ENCODE results near the gene ASGR2. TPM values are rescaled to one million over a fixed set of nuclear protein-coding genes. Genes with fewer than 3 reads are reported as not detected.
"Not testable (repeated sequence)": the region's sequence is repeated elsewhere in the genome, so short reads cannot be mapped to it uniquely, and the experiment has no call there.

Gene ASGR2
- total and polyA plus RNA-seq, 2 of the 13 experiments (the other 11 are each of a cell fraction or from before 2014, with no cell fraction given) = 320 to 754 TPM

DNA sequence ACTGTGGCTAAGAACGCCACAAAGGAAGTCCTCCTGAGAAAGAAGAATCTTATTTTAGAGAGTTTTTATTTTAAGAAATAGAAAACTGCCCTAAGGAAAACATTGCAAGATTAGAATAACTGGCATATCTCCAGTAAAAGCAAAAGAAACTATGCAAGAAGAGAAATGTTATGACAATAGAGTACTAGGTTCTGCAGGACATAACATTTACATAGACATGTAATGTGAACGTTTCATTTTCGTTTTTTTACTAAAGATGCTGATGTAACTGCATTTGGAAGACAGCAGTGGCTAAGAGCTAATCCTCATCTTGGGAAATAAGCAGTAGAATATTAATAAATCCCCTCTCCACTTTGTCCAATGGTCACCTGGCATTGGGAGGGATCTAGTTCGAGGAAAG lies 7.8 kb upstream of the ASGR2 start:
- Histone ChIP-seq H3K79me2 (ENCODE audit: insufficient read depth, low read length) (no peaks in the 10 kb centered on the region), H3K4me2 (ENCODE audit: low read depth, low read length) (no peak overlapping the region), H3K9ac (ENCODE audit: insufficient read depth, low read depth, low read length) (no peak overlapping the region), H3K4me1 (ENCODE audit: insufficient read depth, low read length) (peaks cover 39% of the 10 kb centered on the region), H4K20me1 (ENCODE audit: insufficient read depth, low read length) (no peaks in the 10 kb centered on the region), H3K4me3 (replicated peaks in 1 of 3; ENCODE audit: insufficient read depth in 1 of 3, low read depth in 2 of 3, low read length in 3 of 3) (no peak overlapping the region), H3K36me3 (replicated peaks in 1 of 2; ENCODE audit: control insufficient read depth in 1 of 2, insufficient read depth in 2 of 2, low read length in 2 of 2) (no peaks in the 10 kb centered on the region), H3K27me3 (ENCODE audit: control insufficient read depth in 1 of 2, insufficient read depth in 2 of 2, low read length in 2 of 2) (no peaks in the 10 kb centered on the region), H3K27ac (ENCODE audit: extremely low read length, insufficient read depth, low read length) (no peak overlapping the region), H3K9me3 (ENCODE audit: low read length) (no peaks in the 10 kb centered on the region), H2AFZ (ENCODE audit: low read length) (no peak overlapping the region)
- TF ChIP-seq ZSCAN12 (CRISPR knock-in tag; IDR thresholded peaks at IDR 0.05) = no peak
- TF ChIP-seq CREM (IDR thresholded peaks at IDR 0.05) = no peak
- no peak for TF ChIP-seq CREM (CRISPR knock-in tag; IDR thresholded peaks at IDR 0.05)
- no peak for TF ChIP-seq RORA (CRISPR knock-in tag; IDR thresholded peaks at IDR 0.05)
- TF ChIP-seq TGIF2 (CRISPR knock-in tag; IDR thresholded peaks at IDR 0.05) = no peak
- no peak for TF ChIP-seq ZNF335 (CRISPR knock-in tag; IDR thresholded peaks at IDR 0.05)
- TF ChIP-seq DBP (CRISPR knock-in tag; IDR thresholded peaks at IDR 0.05; ENCODE audit: not compliant biosample characterization) = no peak
- no peak for TF ChIP-seq ZNF207 (IDR thresholded peaks at IDR 0.05; ENCODE audit: borderline replicate concordance)
- TF ChIP-seq TRIM24 (CRISPR knock-in tag; IDR thresholded peaks at IDR 0.05) = no peak
- TF ChIP-seq TEAD3 (CRISPR knock-in tag; optimal IDR thresholded peaks at IDR 0.05; ENCODE audit: borderline replicate concordance) = no peak
- TF ChIP-seq GLMP (CRISPR knock-in tag; IDR thresholded peaks at IDR 0.05; ENCODE audit: borderline replicate concordance) = no peak
- FAIRE-seq (no peak), ATAC-seq (no peak), DNase-seq (ENCODE audit: low spot score) (no peak)
- in situ Hi-C loops (cut with HindIII; ENCODE audit: extremely low pct_ligation_motif_present, low pct_unique_long_range_greater_than_20kb) (no loop called here), intact Hi-C loops (cut with micrococcal nuclease; ENCODE audit: unreplicated experiment) (no loop called here)
- CTCF ChIA-PET (ENCODE audit: low intra/inter-chr PET ratio, low total read pairs) = no interaction called here
- BruUV-seq (replicated peaks) = no TSS peak
- 79% methylated on average over 4 of the region's 4 CpGs for WGBS (ENCODE audit: low lambda C conversion rate)
- POLR2A ChIA-PET = no interaction called here

GRCh38 chr17:7120635-7121034 lies 6.0 kb upstream of the ASGR2 start:
- H3K9me3 ChIP-seq (ENCODE audit: low read length); ATAC-seq; BruUV-seq (replicated peaks); H3K27ac ChIP-seq (ENCODE audit: extremely low read length, insufficient read depth, low read length); CTCF ChIA-PET (ENCODE audit: low intra/inter-chr PET ratio, low total read pairs); H3K36me3 ChIP-seq (replicated peaks in 1 of 2; ENCODE audit: control insufficient read depth in 1 of 2, insufficient read depth in 2 of 2, low read length in 2 of 2); H3K4me2 ChIP-seq (ENCODE audit: low read depth, low read length); H3K9ac ChIP-seq (ENCODE audit: insufficient read depth, low read depth, low read length); intact Hi-C loops (cut with micrococcal nuclease; ENCODE audit: unreplicated experiment); in situ Hi-C loops (cut with HindIII; ENCODE audit: extremely low pct_ligation_motif_present, low pct_unique_long_range_greater_than_20kb); POLR2A ChIA-PET; H3K79me2 ChIP-seq (ENCODE audit: insufficient read depth, low read length); FAIRE-seq; H4K20me1 ChIP-seq (ENCODE audit: insufficient read depth, low read length); DNase-seq (ENCODE audit: low spot score); H3K27me3 ChIP-seq (ENCODE audit: control insufficient read depth in 1 of 2, insufficient read depth in 2 of 2, low read length in 2 of 2); H3K4me3 ChIP-seq (replicated peaks in 1 of 3; ENCODE audit: insufficient read depth in 1 of 3, low read depth in 2 of 3, low read length in 3 of 3); H2AFZ ChIP-seq (ENCODE audit: low read length): not testable (repeated sequence)
- H3K4me1 ChIP-seq (ENCODE audit: insufficient read depth, low read length) = peaks cover 56% of the 10 kb centered on the region
- 94% methylated on average over 12 of the region's 12 CpGs for WGBS (ENCODE audit: low lambda C conversion rate)
